ENCODE data around the gene BAG3. TPM values are rescaled to one million over a fixed set of nuclear protein-coding genes. Genes with fewer than 3 reads are reported as not detected.

The BAG3 gene
- total RNA-seq, 2 donors from 2014 or later = 10.5 to 12.7 TPM

- no peak overlapping the region for H3K4me3 Mint-ChIP-seq
- DNase-seq (ENCODE audit: low spot score) (no peak), ATAC-seq (no peak)
- H3K27ac Mint-ChIP-seq = peak overlapping the region in 1 of 2 donors; percentile 22
- H3K9me3 Mint-ChIP-seq = no peaks in the 10 kb centered on the region
- H3K4me1 Mint-ChIP-seq (ENCODE audit: low read depth in 2 of 2) = peaks cover 6 to 13% of the 10 kb centered on the region in 2 donors
- H3K36me3 Mint-ChIP-seq = no peaks in the 10 kb centered on the region
- H3K27me3 Mint-ChIP-seq = peaks cover 0 to 4% of the 10 kb centered on the region in 2 donors
Measured at GRCh38 chr10:119665901-119666708, 14.9 kb downstream of the BAG3 start.

DNA sequence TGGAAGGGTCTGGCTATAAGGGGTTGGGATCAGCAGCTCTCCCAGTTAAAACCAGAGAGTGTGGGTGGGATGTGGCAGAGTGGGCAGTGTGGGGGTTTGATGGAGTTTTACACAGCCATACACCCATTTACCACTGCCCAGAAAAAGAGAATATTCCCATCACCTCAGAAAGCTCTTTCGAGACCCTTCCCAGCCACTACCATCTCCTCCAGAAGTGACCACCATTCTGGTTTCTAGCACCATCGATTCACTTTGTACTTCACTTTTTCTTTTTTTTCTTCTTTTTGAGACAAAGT, 15.5 kb downstream of the BAG3 start:
- H3K4me1 Mint-ChIP-seq (ENCODE audit: low read depth in 2 of 2) = peaks cover 6 to 13% of the 10 kb centered on the region in 2 donors
- H3K27ac Mint-ChIP-seq = no peak overlapping the region
- H3K36me3 Mint-ChIP-seq = no peaks in the 10 kb centered on the region
- peaks cover 0 to 4% of the 10 kb centered on the region in 2 donors for H3K27me3 Mint-ChIP-seq
- no peak overlapping the region for H3K4me3 Mint-ChIP-seq
- H3K9me3 Mint-ChIP-seq = no peaks in the 10 kb centered on the region
- DNase-seq (ENCODE audit: low spot score) (no peak), ATAC-seq (no peak)

DNA sequence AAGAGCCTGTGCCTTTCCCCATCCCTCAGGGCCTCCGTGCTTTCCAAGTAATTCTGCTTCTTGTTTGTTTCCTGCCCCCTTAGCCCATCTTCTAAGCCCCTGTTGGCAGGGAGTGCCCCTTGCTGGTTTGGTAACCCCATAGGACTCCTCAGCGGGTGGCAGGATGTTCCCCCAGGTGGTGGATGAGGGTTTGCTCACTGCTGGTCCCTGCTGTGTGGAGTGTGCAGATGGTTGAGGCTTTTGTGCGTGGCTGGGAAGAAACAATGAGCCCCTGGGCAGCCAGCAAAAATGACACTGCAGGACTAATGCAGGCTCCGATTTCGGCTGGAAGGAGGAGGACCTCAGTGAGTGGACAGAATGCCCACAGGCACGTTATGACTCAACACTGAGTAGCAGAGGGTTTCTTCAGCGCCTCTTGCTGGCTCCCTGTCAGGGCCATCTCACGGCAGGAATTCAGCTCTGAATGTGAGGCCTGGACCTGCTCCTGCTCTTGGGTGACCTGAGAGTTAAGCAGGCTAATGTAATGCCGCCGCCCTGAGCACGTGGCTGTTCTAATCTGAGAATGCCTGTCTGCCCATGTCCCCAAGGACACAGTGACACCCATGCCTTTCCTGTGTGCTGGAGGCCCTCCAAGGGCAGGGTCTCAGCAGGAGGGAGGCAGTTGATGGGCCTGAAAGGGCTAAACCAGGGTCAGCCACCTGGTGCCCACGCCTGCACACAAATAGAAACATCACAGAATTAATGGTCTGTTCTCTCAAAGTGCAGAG, 16.6 kb downstream of the BAG3 start:
- H3K9me3 Mint-ChIP-seq = no peaks in the 10 kb centered on the region
- no peak for ATAC-seq
- no peak overlapping the region for H3K27ac Mint-ChIP-seq
- no peak for DNase-seq (ENCODE audit: low spot score)
- H3K27me3 Mint-ChIP-seq = peaks cover 0 to 4% of the 10 kb centered on the region in 2 donors
- peaks cover 6 to 13% of the 10 kb centered on the region in 2 donors for H3K4me1 Mint-ChIP-seq (ENCODE audit: low read depth in 2 of 2)
- no peak overlapping the region for H3K4me3 Mint-ChIP-seq
- no peaks in the 10 kb centered on the region for H3K36me3 Mint-ChIP-seq

DNA sequence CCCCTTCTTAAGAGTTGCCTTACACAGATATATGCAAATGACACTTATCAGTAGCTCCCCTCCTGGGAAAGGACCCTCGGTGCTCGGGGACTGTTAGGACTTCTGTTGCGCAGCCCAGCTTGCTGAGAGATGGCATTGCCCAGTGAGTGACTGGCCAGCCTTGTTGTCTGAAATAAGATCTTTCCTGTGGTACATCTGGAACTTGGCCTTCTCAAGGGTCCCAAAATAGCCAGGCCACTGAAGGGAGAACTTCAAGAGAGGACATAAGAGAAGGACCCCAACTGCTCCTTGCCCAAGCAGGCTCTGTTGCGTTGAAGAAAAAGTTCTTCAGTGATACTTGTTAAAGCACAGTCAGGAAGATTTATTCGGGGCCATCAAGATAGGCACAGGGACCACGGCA, 17.3 kb downstream of the BAG3 start:
- Mint-ChIP-seq H3K9me3 (no peaks in the 10 kb centered on the region), H3K4me1 (ENCODE audit: low read depth in 2 of 2) (peaks cover 9 to 11% of the 10 kb centered on the region in 2 donors), H3K36me3 (no peaks in the 10 kb centered on the region), H3K4me3 (no peak overlapping the region), H3K27ac (no peak overlapping the region), H3K27me3 (peaks cover 0 to 4% of the 10 kb centered on the region in 2 donors)
- no peak for DNase-seq (ENCODE audit: low spot score)
- no peak for ATAC-seq

- Mint-ChIP-seq H3K27ac (no peak overlapping the region), H3K27me3 (peaks cover 0 to 4% of the 10 kb centered on the region in 2 donors), H3K4me1 (ENCODE audit: low read depth in 2 of 2) (peaks cover under 1 to 8% of the 10 kb centered on the region in 2 donors), H3K9me3 (no peaks in the 10 kb centered on the region), H3K4me3 (no peak overlapping the region), H3K36me3 (no peaks in the 10 kb centered on the region)
- no peak for DNase-seq (ENCODE audit: low spot score)
- ATAC-seq = no peak
Measured at GRCh38 chr10:119669331-119669730, 18.2 kb downstream of the BAG3 start.

GRCh38 chr10:119669975-119670640, 18.9 kb downstream of the BAG3 start:
- peaks cover 0 to 8% of the 10 kb centered on the region in 2 donors for H3K4me1 Mint-ChIP-seq (ENCODE audit: low read depth in 2 of 2)
- ATAC-seq (no peak), DNase-seq (ENCODE audit: low spot score) (no peak)
- H3K27ac Mint-ChIP-seq = no peak overlapping the region
- no peak overlapping the region for H3K4me3 Mint-ChIP-seq
- no peaks in the 10 kb centered on the region for H3K36me3 Mint-ChIP-seq
- H3K9me3 Mint-ChIP-seq = no peaks in the 10 kb centered on the region
- H3K27me3 Mint-ChIP-seq = peaks cover 0 to 4% of the 10 kb centered on the region in 2 donors

GRCh38 chr10:119670717-119671116, 19.5 kb downstream of the BAG3 start:
- no peaks in the 10 kb centered on the region for H3K9me3 Mint-ChIP-seq
- peaks cover 0 to 8% of the 10 kb centered on the region in 2 donors for H3K4me1 Mint-ChIP-seq (ENCODE audit: low read depth in 2 of 2)
- no peaks in the 10 kb centered on the region for H3K36me3 Mint-ChIP-seq
- H3K27me3 Mint-ChIP-seq = peaks cover 0 to 4% of the 10 kb centered on the region in 2 donors
- DNase-seq (ENCODE audit: low spot score) (no peak), ATAC-seq (no peak)
- no peak overlapping the region for H3K4me3 Mint-ChIP-seq
- no peak overlapping the region for H3K27ac Mint-ChIP-seq

DNA sequence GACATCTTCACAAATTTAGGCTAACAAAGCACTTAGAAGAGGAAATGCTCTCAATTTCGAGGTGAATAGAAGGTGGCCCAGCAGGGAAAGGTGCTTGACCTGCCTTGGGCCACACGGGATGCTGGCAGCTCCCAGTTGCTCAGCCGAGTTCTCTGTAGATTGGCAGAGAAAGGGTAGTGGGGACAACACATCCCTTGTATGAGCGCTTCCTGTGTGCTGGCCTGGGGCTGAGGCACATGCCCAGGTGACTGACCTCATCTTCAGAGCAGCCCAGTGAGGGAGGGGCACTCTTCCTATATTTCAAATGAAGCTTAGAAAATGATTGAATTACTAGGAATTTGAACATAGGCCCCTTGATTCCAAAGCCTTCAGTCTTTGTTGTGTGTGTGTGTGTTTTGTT, 20.2 kb downstream of the BAG3 start:
- Mint-ChIP-seq H3K36me3 (no peaks in the 10 kb centered on the region), H3K4me3 (no peak overlapping the region), H3K27ac (no peak overlapping the region), H3K27me3 (peaks cover 0 to 1% of the 10 kb centered on the region in 2 donors), H3K4me1 (ENCODE audit: low read depth in 2 of 2) (peaks cover 0 to 5% of the 10 kb centered on the region in 2 donors), H3K9me3 (no peaks in the 10 kb centered on the region)
- DNase-seq (ENCODE audit: low spot score) (no peak), ATAC-seq (no peak)

GRCh38 chr10:119672291-119672690, 21.1 kb downstream of the BAG3 start:
- ATAC-seq = peak in 1 of 2 donors; percentile 22
- Mint-ChIP-seq H3K27me3 (no peaks in the 10 kb centered on the region), H3K4me1 (ENCODE audit: low read depth in 2 of 2) (peaks cover 0 to 5% of the 10 kb centered on the region in 2 donors), H3K4me3 (no peak overlapping the region), H3K27ac (no peak overlapping the region), H3K36me3 (no peaks in the 10 kb centered on the region), H3K9me3 (no peaks in the 10 kb centered on the region)
- DNase-seq (ENCODE audit: low spot score) = no peak

GRCh38 chr10:119673271-119673670, 22.1 kb downstream of the BAG3 start:
- no peaks in the 10 kb centered on the region for H3K36me3 Mint-ChIP-seq

GRCh38 chr10:119675483-119676170, 24.4 kb downstream of the BAG3 start:
- H3K27me3 Mint-ChIP-seq = no peaks in the 10 kb centered on the region
- ATAC-seq = no peak
- H3K4me3 Mint-ChIP-seq = no peak overlapping the region
- H3K9me3 Mint-ChIP-seq = no peaks in the 10 kb centered on the region
- H3K27ac Mint-ChIP-seq = no peak overlapping the region
- H3K36me3 Mint-ChIP-seq = no peaks in the 10 kb centered on the region
- H3K4me1 Mint-ChIP-seq (ENCODE audit: low read depth in 2 of 2) = peaks cover 0 to 7% of the 10 kb centered on the region in 2 donors
- no peak for DNase-seq (ENCODE audit: low spot score)

More at GRCh38 chr10:119673271-119673670, 22.1 kb downstream of the BAG3 start:
- H3K4me1 Mint-ChIP-seq (ENCODE audit: low read depth in 2 of 2) = peaks cover 0 to 5% of the 10 kb centered on the region in 2 donors
- H3K9me3 Mint-ChIP-seq = no peaks in the 10 kb centered on the region
- no peak overlapping the region for H3K27ac Mint-ChIP-seq
- DNase-seq (ENCODE audit: low spot score) (no peak), ATAC-seq (no peak)
- no peaks in the 10 kb centered on the region for H3K27me3 Mint-ChIP-seq
- no peak overlapping the region for H3K4me3 Mint-ChIP-seq

GRCh38 chr10:119677126-119677525, 25.9 kb downstream of the BAG3 start:
- H3K36me3 Mint-ChIP-seq = no peaks in the 10 kb centered on the region
- no peak overlapping the region for H3K27ac Mint-ChIP-seq
- no peak overlapping the region for H3K4me3 Mint-ChIP-seq
- H3K27me3 Mint-ChIP-seq = peaks cover 0 to 2% of the 10 kb centered on the region in 2 donors
- ATAC-seq (no peak), DNase-seq (ENCODE audit: low spot score) (no peak)
- peaks cover 4 to 12% of the 10 kb centered on the region in 2 donors for H3K4me1 Mint-ChIP-seq (ENCODE audit: low read depth in 2 of 2)
- H3K9me3 Mint-ChIP-seq = no peaks in the 10 kb centered on the region

DNA sequence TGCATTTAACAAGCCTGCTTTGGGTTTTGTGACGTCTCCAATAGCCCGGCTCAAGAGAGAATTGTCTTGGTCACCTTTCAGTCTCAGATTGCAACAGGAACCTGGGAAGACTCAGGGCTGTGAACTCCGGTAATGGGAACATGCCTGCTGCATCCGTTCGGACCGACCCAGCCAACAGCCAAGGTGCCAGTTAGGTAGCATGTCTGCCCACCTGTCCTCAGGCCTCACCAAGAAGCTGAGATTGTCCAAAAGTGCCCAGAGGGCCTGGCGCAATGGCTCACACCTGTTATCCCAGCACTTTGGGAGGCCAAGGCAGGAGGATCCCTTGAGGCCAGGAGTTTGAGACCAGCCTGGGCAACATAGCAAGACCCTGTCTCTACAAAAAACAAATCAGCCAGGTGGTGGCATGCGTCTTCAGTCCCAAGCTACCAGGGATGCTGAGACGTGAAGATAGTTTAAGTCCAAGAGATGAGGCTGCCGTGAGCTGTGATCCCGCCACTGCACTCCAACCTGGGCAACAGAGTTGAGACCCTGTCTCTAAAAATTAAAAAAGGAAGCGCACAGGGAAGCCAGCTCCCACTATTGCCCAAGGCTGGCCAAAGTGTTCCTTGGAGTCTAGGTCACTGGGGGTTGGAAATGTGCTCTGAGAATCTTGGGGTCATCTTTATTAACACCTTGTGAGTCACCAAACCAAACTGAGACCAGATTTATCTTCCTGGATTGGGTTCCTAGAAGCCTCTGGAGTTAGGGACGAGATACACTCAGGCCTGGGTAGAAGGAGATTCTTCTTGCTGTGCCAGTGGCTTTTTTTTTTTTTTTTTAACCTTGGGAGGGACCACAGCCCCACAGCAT, 26.9 kb downstream of the BAG3 start:
- Mint-ChIP-seq H3K27me3 (peaks cover 0 to 4% of the 10 kb centered on the region in 2 donors), H3K36me3 (no peaks in the 10 kb centered on the region), H3K4me1 (ENCODE audit: low read depth in 2 of 2) (peaks cover 10 to 12% of the 10 kb centered on the region in 2 donors), H3K27ac (no peak overlapping the region), H3K9me3 (no peaks in the 10 kb centered on the region), H3K4me3 (no peak overlapping the region)
- DNase-seq (ENCODE audit: low spot score) (no peak), ATAC-seq (no peak)

All from natural killer cell treated with Interleukin-12 subunit alpha and Interleukin-12 subunit beta and Interleukin-15 and Interleukin-18, amount 100 ng/mL, for 72 hours (primary cell).